Mucosa of stomach (tissue), 1 donor: ENCODE data around the gene COLEC12.

Experiments
- H3K27me3 ChIP-seq: one replicate; pipeline ENCODE4 v1.7.0; 2013; ENCODE audit warnings: mild to moderate bottlenecking, low read length; ENCODE audit not compliant: control insufficient read depth, insufficient read depth
- H3K36me3 ChIP-seq: one replicate; pipeline ENCODE4 v1.7.0; 2013; ENCODE audit warnings: low read length; ENCODE audit not compliant: control insufficient read depth, insufficient read depth
- H3K4me1 ChIP-seq: one replicate; pipeline ENCODE4 v1.7.0; 2013; ENCODE audit warnings: mild to moderate bottlenecking, low read length; ENCODE audit not compliant: control insufficient read depth, insufficient read depth
- H3K4me3 ChIP-seq: one replicate; pipeline ENCODE4 v1.7.0; 2013; ENCODE audit warnings: low read length
- H3K9ac ChIP-seq: one replicate; pipeline ENCODE4 v1.7.0; 2013; ENCODE audit warnings: mild to moderate bottlenecking, low read length, moderate library complexity
- H3K9me3 ChIP-seq: one replicate; pipeline ENCODE4 v1.7.0; 2013; ENCODE audit warnings: mild to moderate bottlenecking, low read length, moderate library complexity; ENCODE audit not compliant: control insufficient read depth
- donor health status: Pancreatic carcinoma.

Gene COLEC12

GRCh38 chr18:519019-519879 lies 18.7 kb upstream of the COLEC12 start:
- H3K4me1 ChIP-seq = no peaks in the 10 kb centered on the region
- H3K4me3 ChIP-seq = no peak overlapping the region
- no peaks in the 10 kb centered on the region for H3K36me3 ChIP-seq
- no peak overlapping the region for H3K9ac ChIP-seq
- H3K9me3 ChIP-seq = no peaks in the 10 kb centered on the region
- peaks cover 3% of the 10 kb centered on the region for H3K27me3 ChIP-seq

- H3K9me3 ChIP-seq = no peaks in the 10 kb centered on the region
- H3K9ac ChIP-seq = no peak overlapping the region
- H3K36me3 ChIP-seq = no peaks in the 10 kb centered on the region
Observed at GRCh38 chr18:518081-518480, 17.6 kb upstream of the COLEC12 start.

GRCh38 chr18:515838-516237 lies 15.3 kb upstream of the COLEC12 start:
- H3K4me1 ChIP-seq = no peaks in the 10 kb centered on the region
- no peaks in the 10 kb centered on the region for H3K9me3 ChIP-seq
- H3K4me3 ChIP-seq = no peak overlapping the region
- H3K9ac ChIP-seq = no peak overlapping the region
- peaks cover 3% of the 10 kb centered on the region for H3K27me3 ChIP-seq
- H3K36me3 ChIP-seq = no peaks in the 10 kb centered on the region

More at GRCh38 chr18:518081-518480, 17.6 kb upstream of the COLEC12 start:
- Histone ChIP-seq H3K4me1 (no peaks in the 10 kb centered on the region), H3K27me3 (peaks cover 3% of the 10 kb centered on the region), H3K4me3 (no peak overlapping the region)

- Histone ChIP-seq H3K4me1 (no peaks in the 10 kb centered on the region), H3K9me3 (no peaks in the 10 kb centered on the region), H3K9ac (no peak overlapping the region), H3K36me3 (no peaks in the 10 kb centered on the region), H3K27me3 (peaks cover 3% of the 10 kb centered on the region), H3K4me3 (no peak overlapping the region)
Observed at GRCh38 chr18:515156-515815, 14.8 kb upstream of the COLEC12 start.

- Histone ChIP-seq H3K36me3 (no peaks in the 10 kb centered on the region), H3K27me3 (peaks cover 3% of the 10 kb centered on the region)
Observed at GRCh38 chr18:513826-514530, 13.5 kb upstream of the COLEC12 start.

GRCh38 chr18:512957-513356 lies 12.5 kb upstream of the COLEC12 start:
- Histone ChIP-seq H3K27me3 (peaks cover 3% of the 10 kb centered on the region), H3K9ac (no peak overlapping the region)

More at GRCh38 chr18:513826-514530, 13.5 kb upstream of the COLEC12 start:
- Histone ChIP-seq H3K4me1 (no peaks in the 10 kb centered on the region), H3K4me3 (no peak overlapping the region), H3K9me3 (no peaks in the 10 kb centered on the region), H3K9ac (no peak overlapping the region)

GRCh38 chr18:508835-509234 lies 8.3 kb upstream of the COLEC12 start:
- Histone ChIP-seq H3K9me3 (no peaks in the 10 kb centered on the region), H3K36me3 (no peaks in the 10 kb centered on the region), H3K4me3 (no peak overlapping the region), H3K9ac (no peak overlapping the region), H3K4me1 (no peaks in the 10 kb centered on the region), H3K27me3 (peaks cover 6% of the 10 kb centered on the region)

More at GRCh38 chr18:512957-513356, 12.5 kb upstream of the COLEC12 start:
- Histone ChIP-seq H3K4me1 (no peaks in the 10 kb centered on the region), H3K36me3 (no peaks in the 10 kb centered on the region), H3K9me3 (no peaks in the 10 kb centered on the region), H3K4me3 (no peak overlapping the region)

- peaks cover 8% of the 10 kb centered on the region for H3K27me3 ChIP-seq
- H3K9ac ChIP-seq = no peak overlapping the region
- H3K4me3 ChIP-seq = no peak overlapping the region
- no peaks in the 10 kb centered on the region for H3K4me1 ChIP-seq
- no peaks in the 10 kb centered on the region for H3K9me3 ChIP-seq
- no peaks in the 10 kb centered on the region for H3K36me3 ChIP-seq
Observed at GRCh38 chr18:507636-508035, 7.1 kb upstream of the COLEC12 start.

GRCh38 chr18:506801-507200 lies 6.3 kb upstream of the COLEC12 start:
- no peaks in the 10 kb centered on the region for H3K4me1 ChIP-seq
- no peak overlapping the region for H3K9ac ChIP-seq
- no peaks in the 10 kb centered on the region for H3K9me3 ChIP-seq
- peaks cover 9% of the 10 kb centered on the region for H3K27me3 ChIP-seq
- no peaks in the 10 kb centered on the region for H3K36me3 ChIP-seq
- H3K4me3 ChIP-seq = no peak overlapping the region

GRCh38 chr18:506264-506663 lies 5.8 kb upstream of the COLEC12 start:
- H3K27me3 ChIP-seq = peaks cover 13% of the 10 kb centered on the region
- no peaks in the 10 kb centered on the region for H3K9me3 ChIP-seq
- H3K4me3 ChIP-seq = no peak overlapping the region
- no peaks in the 10 kb centered on the region for H3K36me3 ChIP-seq
- no peak overlapping the region for H3K9ac ChIP-seq
- no peaks in the 10 kb centered on the region for H3K4me1 ChIP-seq

- H3K36me3 ChIP-seq = no peaks in the 10 kb centered on the region
- no peaks in the 10 kb centered on the region for H3K9me3 ChIP-seq
- H3K4me3 ChIP-seq = no peak overlapping the region
- H3K9ac ChIP-seq = no peak overlapping the region
- no peaks in the 10 kb centered on the region for H3K4me1 ChIP-seq
- H3K27me3 ChIP-seq = peaks cover 19% of the 10 kb centered on the region
Observed at GRCh38 chr18:505483-506122, 5.1 kb upstream of the COLEC12 start.

- no peaks in the 10 kb centered on the region for H3K9me3 ChIP-seq
- H3K36me3 ChIP-seq = no peaks in the 10 kb centered on the region
- no peak overlapping the region for H3K9ac ChIP-seq
- H3K4me1 ChIP-seq = peaks cover 14% of the 10 kb centered on the region
- H3K27me3 ChIP-seq = peaks cover 38% of the 10 kb centered on the region
- H3K4me3 ChIP-seq = no peak overlapping the region
Observed at GRCh38 chr18:501406-501714, 859 bp upstream of the COLEC12 start.
